Hepatic stellate cell (primary cell): ENCODE measurements around the gene TMEM132A.

Experiments
- DNase-seq: peaks from one replicate; pipeline ENCODE4 v3.0.0; 2011; ENCODE audit warnings: low spot score

TMEM132A gene, protein sequence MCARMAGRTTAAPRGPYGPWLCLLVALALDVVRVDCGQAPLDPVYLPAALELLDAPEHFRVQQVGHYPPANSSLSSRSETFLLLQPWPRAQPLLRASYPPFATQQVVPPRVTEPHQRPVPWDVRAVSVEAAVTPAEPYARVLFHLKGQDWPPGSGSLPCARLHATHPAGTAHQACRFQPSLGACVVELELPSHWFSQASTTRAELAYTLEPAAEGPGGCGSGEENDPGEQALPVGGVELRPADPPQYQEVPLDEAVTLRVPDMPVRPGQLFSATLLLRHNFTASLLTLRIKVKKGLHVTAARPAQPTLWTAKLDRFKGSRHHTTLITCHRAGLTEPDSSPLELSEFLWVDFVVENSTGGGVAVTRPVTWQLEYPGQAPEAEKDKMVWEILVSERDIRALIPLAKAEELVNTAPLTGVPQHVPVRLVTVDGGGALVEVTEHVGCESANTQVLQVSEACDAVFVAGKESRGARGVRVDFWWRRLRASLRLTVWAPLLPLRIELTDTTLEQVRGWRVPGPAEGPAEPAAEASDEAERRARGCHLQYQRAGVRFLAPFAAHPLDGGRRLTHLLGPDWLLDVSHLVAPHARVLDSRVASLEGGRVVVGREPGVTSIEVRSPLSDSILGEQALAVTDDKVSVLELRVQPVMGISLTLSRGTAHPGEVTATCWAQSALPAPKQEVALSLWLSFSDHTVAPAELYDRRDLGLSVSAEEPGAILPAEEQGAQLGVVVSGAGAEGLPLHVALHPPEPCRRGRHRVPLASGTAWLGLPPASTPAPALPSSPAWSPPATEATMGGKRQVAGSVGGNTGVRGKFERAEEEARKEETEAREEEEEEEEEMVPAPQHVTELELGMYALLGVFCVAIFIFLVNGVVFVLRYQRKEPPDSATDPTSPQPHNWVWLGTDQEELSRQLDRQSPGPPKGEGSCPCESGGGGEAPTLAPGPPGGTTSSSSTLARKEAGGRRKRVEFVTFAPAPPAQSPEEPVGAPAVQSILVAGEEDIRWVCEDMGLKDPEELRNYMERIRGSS

DNA sequence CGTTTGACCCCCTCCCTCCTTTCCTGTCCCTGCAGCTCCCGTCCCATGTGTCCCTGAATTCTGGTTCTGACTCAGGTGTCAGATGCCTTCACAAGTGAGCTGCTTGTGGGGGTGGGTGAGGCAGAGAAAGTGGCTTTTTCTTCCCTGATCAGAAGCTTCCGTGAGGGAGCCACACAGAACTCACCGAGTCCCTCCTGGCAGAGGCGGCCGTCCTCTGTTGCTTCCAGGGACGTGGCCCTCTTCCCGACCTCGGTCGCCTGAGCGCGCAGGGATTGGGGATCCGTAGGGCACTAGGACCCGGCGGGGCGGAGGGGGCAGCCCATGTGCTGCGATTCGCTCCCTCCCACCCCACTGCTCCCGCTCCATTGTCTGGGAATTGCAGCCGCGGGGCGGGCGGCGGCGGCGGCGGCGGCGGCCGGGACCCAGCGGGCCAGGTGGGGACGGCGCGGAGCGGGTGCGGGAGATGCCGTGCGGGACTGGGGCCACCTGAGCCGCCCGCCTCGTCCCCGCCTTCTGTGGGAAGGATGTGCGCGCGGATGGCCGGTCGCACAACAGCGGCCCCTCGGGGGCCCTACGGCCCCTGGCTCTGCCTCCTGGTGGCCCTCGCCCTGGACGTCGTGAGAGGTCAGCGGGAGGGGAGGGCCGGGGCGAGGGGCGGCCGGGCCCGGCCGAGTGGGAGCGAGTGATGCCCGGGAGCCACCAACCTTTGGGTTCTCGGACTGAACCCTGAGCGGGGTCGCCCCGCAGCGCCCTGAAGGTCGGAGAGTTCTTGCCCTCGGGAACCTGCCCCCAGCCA lies at the start of gene TMEM132A:
TSS of gene TMEM132A (plus strand) at position 351 of the 796 bp plus-strand sequence. CDS start at position 525, 174 bp downstream.
- DNase-seq = peak; percentile 96

DNA sequence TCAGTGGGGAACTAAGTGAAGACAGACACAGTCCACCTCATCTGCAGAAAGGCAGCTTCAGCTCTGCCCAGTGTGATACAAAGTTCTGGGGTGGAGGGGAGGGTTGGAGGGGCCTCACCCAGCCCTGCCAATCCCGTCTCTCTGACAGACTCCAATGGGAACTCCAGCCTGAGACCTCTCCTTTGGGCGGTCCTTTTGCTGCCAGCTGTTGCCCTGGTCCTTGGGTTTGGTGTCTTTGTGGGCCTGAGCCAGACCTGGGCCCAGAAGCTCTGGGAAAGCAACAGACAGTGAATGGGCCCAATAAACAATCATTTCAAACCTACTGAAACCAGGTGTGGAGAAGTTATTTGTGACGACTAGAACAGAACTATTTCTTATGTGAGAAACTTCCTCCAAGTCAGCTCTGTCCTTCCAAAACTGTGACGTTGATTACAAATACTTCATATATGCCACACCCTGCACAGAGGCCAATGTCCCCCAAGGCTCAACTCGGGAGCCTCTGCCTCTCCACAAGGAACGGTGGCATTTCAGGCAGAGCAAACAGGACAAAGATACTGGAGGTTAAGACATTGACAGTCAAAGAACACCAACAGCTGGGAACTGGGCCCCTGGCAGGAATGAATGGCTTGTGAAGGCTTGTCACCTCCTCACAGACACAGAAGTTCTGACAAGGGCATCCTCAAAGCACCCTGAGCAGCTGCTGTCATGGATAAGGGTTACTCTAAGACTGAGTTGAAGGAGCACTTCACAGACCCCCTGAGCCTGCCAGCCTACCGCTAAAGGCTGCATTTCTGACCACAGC lies 48.7 kb upstream of the TMEM132A start:
- DNase-seq = no peak

DNA sequence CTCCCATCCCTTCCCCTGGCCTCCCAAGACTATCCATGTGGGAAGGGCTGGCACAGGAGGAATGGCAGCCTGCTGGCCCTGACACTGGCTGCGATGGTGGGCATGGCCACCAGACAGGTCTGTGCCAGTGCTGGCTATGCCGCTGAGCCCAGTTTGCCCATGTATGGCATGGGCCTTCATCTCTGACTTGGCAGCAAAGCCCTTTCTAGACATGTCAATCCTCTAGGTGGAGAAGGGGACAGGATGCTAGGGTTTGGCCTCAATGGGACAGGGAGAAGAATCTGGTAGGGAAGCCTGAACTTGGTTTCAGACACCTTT lies 48.1 kb upstream of the TMEM132A start:
- DNase-seq = no peak

DNA sequence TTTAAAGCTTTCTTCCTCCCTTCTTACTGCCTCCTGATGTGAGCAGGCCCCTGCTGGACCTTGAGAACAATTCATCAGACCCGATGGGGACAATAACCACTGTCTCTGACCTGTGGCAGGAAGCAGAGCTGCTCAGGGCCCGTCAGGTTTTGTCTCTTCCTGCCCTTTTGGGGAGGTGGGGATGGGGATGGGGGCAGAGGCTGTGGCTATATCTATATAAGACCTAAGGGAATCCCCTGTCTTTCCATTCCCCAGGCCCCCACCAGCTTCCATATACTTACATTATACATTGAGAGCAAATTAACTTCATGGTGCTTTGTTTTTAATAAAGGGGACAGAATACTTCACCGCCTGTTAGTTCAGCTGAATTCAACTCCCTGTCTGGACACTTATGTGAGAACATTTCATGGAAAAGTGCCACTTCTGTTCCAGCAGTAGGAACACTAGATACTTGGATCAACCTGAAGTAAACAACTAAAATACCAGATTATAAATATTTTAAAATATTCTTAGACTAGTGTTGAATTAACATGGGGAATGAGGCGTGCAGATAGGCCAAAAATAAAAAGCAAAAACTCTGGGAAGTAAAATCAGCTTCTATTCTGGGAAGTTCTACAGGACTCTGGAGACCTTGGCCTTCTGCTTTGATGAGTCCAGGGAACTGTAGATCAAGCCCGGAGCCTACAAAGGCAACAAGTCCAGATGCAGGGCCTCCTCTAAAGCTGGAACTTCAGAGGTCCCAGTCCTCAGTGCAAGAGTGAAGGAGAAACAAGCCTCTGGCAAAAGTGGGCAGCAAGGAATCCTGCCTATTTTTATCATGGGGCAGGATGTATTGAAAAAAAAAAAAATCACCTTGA lies 45.8 kb upstream of the TMEM132A start:
- no peak for DNase-seq

DNA sequence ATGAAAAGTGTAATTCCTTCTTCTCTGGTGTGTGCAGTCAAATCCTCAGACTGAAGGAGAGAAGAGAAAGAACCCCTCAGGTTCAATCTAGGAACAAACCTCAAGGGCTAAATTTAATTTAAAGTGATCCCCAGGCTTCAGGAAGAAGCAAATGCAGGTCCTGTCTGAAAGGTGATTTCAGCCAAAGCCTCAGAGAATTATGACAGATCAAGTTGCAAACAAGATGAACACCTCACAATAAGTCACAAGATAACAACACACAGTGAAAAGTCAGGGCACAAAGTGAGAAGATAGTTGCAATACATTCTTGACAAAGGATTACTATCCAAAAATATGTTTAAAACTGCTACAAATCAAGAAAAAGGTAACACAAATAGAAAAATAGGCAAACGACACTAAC lies 45.2 kb upstream of the TMEM132A start:
- no peak for DNase-seq

DNA sequence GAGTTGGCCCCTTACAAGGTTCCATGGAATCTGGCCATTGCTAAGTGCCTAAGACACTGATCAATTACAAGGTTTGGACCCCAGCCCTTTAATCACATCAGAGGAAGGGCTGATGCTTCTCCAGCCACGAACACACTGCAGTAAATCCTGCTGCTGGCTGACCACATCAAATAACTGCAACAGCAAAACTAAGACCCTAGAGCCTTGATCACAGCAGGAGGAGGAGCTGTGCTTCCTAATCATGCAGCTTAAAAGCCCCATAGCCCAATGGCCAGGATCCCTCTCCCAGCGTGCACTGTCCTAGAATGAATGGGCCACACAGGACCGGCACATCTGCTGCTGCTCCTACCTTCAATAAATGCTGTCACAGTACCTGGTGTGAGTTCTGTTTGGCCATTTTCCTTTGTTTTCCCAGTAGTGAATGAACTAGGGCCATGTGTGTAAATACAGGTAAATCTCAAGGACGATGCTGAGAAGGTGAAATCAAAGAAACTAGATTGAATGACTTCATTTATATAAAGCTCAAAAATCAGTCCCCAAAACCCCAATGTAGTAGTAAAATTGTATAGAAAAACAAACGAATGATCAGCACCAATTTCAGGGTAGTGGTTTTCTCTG lies 44.2 kb upstream of the TMEM132A start:
- no peak for DNase-seq

DNA sequence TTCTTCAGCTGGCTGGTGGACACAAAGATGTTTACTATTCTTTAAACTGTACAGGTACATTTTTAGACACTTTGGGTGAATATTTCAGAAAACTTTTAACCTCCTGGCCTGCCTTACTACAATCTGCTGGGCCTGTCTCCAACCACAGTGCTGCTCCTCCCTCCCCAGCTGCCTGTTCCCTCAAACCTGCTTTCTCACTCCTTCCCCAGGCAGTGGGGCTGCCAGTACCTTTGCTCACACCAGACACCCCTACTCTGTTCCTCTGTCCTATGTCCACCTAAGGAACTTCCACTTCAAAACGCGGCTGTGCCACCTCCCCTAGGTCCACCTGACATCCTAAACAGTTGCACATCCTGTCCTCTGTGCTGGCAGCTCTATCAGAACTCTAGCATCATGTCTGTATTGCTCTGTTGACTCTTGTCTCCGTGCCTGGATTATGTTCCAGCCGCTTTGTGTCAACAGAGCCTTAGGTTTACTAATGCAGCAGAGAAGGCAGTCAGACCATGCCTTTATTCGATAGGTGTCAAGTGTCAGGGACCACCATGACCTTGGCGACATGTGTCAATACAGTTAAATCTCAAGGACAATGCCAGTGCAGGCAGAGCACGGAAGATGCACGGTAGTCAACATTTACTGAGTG lies 43.5 kb upstream of the TMEM132A start:
- DNase-seq = no peak

DNA sequence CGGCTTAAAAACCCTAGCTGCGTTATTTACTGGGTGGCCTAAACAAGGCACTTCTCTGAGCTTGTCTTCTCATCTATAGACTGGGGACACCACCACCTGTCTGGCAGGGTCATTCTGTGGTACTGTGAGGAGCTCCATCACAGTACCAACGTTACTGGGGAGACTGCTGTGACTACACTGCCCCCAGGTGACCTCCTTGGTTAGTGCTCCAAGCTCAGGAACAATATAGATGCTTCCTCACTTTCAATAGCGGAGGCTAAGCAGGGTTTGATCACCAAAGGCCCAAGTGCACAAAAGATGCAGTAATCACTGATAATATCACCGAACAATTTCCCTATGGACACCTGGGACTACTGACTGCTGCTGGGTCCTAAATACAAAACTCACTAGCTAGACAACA lies 36.7 kb upstream of the TMEM132A start:
- peak; percentile 53 for DNase-seq

DNA sequence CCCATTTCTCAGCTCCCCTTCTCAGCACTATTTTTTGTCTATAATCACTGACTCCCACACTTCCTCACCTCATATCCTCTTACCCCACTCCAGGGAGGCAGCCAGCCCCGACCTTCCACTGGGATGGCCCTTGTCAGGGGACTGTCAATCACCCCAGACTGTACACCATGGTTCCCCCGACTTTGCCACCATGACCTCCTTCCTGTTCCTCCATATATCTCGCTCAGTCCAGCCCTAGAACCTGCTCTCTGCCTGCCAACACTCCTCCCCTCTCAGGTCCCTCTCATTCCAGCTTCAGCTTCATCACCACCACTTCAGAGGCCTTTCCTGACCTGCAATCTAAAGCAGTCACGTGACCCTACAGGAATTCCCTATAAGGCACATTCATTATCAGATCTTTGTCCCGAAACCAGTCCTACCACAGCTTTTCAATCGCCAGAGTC lies 34.4 kb upstream of the TMEM132A start:
- DNase-seq = no peak

DNA sequence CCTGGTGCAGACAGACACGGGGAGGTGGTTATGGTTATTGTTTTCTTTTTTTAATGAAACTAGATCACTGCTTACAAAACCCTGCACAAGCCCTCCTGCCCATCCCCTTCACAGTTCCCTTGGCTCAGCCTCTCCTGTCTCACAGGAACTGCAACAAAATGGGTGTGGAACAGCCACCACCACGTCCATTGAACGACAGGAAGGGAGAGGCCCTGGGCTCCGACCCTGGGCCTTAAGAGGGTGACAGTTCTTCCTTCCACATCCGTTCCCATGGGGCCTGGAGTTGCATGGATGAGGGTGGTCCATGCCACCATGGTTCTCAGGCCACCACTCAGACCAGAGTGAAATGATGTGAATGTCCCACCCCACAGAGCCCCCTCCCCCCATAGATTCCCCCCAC lies 33.6 kb upstream of the TMEM132A start:
- DNase-seq = no peak

DNA sequence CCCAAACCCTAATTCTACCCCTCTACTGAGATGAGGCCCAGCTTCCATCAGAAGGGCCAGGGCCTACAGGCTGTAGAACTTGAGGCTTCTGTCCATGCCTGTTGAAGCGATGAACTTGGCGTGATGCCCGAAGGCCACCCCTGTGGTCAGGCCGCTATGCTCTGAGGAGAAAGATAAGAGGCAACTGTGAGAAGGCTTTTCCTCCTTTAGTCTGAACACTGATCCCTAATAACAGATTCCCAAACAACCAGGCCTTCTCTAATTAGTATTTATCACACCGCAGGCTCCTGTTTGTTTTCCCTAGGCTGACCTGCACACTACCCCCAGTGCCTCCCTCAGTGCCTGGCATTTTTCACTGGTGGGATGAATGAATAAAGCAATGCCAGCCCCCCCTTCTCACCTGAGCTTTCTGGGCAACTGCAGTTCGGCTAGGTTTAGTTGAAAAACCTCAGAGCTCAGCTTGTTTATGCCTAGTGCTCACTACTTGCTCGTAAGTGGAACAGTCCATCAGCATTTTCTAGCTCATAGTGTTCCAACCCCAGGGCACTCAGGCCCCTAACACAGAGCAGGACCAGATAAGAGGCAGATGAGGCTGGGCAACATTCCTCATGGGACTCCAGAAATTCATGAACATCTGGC lies 33.0 kb upstream of the TMEM132A start:
- DNase-seq = no peak

DNA sequence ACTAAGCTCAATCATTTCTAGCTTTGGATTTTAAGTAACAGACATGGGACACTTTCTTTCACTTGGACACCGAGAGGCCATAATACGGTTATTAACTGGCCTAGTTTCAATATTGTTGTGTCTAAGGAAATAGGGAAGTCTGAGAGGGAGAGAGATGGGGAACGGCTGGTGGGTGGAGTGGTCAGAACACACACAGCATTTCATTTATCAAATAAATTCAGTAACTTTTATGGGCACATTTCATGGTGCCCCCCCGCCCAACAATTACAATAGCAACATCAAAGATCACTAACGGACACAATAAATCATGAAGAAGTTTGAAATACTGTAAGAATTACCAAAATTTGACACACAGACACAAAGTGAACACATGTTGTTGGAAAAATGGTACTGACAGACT lies 28.6 kb upstream of the TMEM132A start:
- no peak for DNase-seq

DNA sequence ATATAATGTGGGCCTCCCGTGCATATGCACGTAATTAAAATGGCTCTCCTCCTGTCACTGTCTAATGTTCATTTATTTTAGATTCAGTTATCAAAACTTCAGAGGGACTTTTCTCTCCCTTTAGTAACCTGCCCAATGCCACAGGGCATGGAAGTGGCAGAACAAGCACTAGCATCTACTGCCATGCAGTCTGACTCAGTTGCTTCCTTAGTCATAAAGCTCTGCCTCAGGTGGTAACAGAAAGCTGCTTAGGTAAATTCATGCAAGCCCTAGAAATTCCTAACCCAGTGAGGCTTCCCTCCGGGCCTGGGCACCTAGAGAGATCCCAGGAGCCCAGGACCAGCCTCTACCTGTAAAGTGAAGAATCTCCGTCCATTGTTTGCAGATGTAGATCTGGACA lies 26.8 kb upstream of the TMEM132A start:
- no peak for DNase-seq

DNA sequence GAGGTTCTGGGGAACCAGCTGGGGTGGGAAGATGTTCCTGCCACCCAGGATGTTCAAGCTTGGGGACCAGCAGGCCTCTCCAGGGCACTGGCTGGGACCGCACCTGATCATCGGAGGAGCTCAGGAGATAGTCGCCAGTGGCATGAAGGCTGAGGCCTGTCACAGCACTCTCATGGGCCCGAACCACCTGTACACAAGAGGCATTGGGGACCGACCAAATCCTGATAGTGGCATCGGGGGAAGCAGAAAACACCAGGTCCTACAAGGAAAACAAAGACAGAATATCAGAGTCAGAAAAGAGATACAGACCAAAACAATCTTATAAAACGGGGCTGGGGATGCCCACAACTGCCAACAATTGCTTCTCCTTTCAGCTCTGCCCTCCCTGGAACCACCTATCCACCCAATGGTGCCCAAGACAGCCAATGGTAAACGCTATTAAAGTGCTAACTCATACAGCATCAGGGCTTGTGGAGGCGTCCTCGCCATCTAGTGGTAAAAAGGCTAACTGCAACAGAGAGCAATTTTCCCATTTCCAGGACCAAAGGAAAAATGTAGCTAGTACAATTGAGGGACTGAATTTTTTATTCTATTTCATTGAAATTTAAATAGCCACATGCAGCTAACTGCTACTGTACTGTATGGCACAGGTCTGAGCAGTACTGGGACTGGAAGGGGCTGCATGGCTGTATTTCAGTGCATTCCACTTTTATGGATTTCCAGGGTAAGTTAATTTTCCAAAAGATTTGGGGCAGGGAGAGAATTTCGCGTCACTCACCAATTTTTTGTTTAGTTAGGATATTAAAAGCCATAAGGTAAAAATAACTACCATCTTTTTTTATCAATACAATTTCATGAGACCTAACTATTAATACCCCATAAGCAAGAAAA lies 25.0 kb upstream of the TMEM132A start:
- DNase-seq = peak; percentile 71

DNA sequence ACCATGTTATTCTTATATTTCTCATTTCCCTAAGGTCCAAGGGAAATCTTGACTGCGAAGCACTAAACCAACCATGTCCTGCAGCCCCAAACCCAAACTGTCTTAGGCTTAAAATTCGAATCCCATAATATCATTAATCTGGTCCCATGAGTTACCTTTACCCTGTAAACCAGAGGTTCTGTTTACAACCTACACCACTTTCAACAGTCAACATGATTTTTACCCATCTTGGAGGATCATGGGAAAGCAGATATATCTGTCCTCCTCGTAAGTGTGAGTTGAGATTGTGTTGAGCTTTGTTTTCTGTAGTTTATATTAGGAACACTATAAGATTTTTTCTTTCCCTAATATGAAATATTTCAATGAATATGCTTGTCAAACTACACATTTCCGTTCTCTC lies 24.3 kb upstream of the TMEM132A start:
- DNase-seq = no peak

DNA sequence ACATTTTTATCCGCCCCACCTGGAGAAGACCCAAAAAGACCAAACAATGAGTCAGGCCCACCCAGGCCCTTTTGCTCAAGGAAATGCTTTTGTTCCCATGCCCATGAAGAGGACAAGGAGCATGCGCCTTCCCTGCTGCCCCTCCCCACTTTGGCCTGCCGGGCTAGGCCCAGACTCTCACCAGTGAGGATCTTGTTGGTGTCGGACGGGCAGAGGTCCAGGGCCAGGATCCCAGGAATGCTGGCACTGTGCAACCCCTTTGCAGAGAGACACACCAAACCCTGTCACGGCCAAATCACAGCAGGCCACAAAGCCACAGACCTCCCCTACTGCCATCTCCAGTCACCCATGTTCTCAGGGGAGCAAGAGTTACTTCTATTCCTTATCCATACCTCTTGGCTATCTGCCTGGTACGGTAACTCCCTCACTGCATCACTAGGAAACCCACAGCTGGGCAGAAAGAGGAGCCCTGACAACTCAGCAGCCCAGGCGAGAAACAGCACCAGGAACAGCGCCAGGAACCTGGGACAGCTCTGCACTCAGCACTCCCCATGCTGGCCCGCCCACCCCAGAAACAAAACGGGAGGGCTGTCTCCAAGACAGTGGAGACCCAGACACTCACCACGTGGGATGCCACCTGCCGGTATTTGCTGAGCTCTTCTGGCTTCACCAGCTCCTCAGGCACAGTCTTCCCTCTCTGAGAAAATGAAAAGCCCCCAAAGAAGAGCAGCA lies 23.4 kb upstream of the TMEM132A start:
- no peak for DNase-seq

DNA sequence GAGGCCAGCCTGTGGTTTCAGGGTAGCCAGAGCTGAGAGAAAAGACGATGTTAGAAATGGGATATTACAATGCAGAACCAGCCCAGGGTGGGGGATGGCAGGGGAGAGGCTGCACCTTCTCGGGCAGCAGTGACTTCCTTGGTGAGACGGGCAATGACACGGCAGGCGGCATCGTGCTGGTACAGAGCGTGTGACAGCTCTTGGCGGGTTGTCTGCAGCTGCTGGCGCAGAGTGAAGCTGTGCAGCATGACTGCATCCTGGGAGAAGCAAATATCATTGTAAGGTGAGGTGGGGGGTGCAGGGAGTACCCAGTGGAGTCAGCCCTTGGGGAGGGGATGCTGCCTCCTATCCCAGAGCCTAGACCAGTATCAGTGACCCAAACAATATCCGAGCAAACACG lies 21.6 kb upstream of the TMEM132A start:
- DNase-seq = no peak
